Adrenal gland (tissue), 12 donors: ENCODE data around the gene TNS1. TPM values are rescaled to one million over a fixed set of nuclear protein-coding genes. Genes with fewer than 3 reads are reported as not detected.
A peak's percentile ranks its signal among the peaks of the same experiment; 100 is the strongest.

Source experiments
- DNase-seq, 7 donors: peaks; one replicate each; pipeline ENCODE4 v3.0.0-alpha.2; 2019 to 2020
- H3K27ac ChIP-seq, 5 donors: fragments of 200-600 bp; sonication (generic) in 4 of 5; 1 replicate in 3 of 5; 2 replicates in 2 of 5; pipeline versions ENCODE4 v1.5.1 to v1.8.0; 2016 to 2020; ENCODE audit warnings: mild to moderate bottlenecking in 1 of 5
- H3K27me3 ChIP-seq: fragments of 200-600 bp; 2 replicates; pipeline ENCODE4 v1.8.0; 2021
- H3K36me3 ChIP-seq, 2 donors: fragments of 200-600 bp; replicated peaks in 1 of 2; 1 replicate in 1 of 2; 2 replicates in 1 of 2; pipeline versions ENCODE4 v1.5.1 to v1.8.0; 2018 to 2022
- H3K4me1 ChIP-seq, 2 donors: fragments of 200-600 bp; replicated peaks in 1 of 2; 1 replicate in 1 of 2; 2 replicates in 1 of 2; pipeline versions ENCODE4 v1.5.1 to v1.8.0; 2018 to 2021
- H3K4me3 ChIP-seq, 4 donors: fragments of 200-600 bp; sonication (generic) in 3 of 4; one replicate each; pipeline ENCODE4 v1.5.1; 2016 to 2018
- H3K9me3 ChIP-seq, 3 donors: fragments of 200-600 bp; sonication (generic) in 1 of 3; replicated peaks in 1 of 3; 1 replicate in 2 of 3; 2 replicates in 1 of 3; pipeline versions ENCODE4 v1.5.1 to v1.8.0; 2016 to 2021
- CTCF ChIP-seq, 6 experiments: fragments of 450-650 bp in 4 of 6; fragments of 200-600 bp in 2 of 6; sonication (generic) in 1 of 6; IDR thresholded peaks; 1 replicate in 5 of 6; 2 replicates in 1 of 6; pipeline versions ENCODE4 v1.5.1 to v1.8.0; 2016 to 2021; ENCODE audit warnings: antibody characterized with exemption in 6 of 6, mild to moderate bottlenecking in 2 of 6, moderate library complexity in 1 of 6
- POLR2A ChIP-seq, 2 donors: fragments of 450-650 bp; IDR thresholded peaks; one replicate each; pipeline ENCODE4 v1.6.1; 2017; ENCODE audit warnings: antibody characterized with exemption in 2 of 2, mild to moderate bottlenecking in 2 of 2, moderate library complexity in 1 of 2
- WGBS, 4 donors: extraction: QIAGEN DNeasy Blood & Tissue Kit in 2 of 4; methylation state at CpG; one replicate each; pipeline versions ENCODE4 v1.1.5 to v1.1.7; 2013 to 2017; 5-methylcytosine and 5-hydroxymethylcytosine counted together
- intact Hi-C, 2 donors: fragments of 100-400 bp; cut with DNase I; formaldehyde crosslinking; loops; one replicate each; pipeline versions ENCODE4 v1.14.1 to v1.15.0; 2022 to 2023
- polyA plus RNA-seq, 3 donors: library from polyadenylated mRNA; stranded (reverse); fragments of 200-250 nt in 2 of 3; fragments of 350-450 nt in 1 of 3; fragmentation: Illumina TruSeq in 1 of 3; extraction: RNeasy Lipid Tissue Mini Kit (QIAGEN cat#74804) in 1 of 3; gene quantifications; one replicate each; pipeline ENCODE4 v1.2.3, GENCODE V29; 2013 to 2014
- total RNA-seq, 9 donors: library from RNA; depleted of rRNA in 4 of 9; stranded (reverse); fragments of >200 nt in 4 of 9; fragments of 120-200 nt in 1 of 9; fragmentation: NEBNext Ultra II Directional in 1 of 9; extraction: Animal tissue kit (Norgen Biotek cat#: 25700) in 1 of 9; gene quantifications; one replicate each; pipeline versions ENCODE4 v1.1.0 to v1.2.4, GENCODE V29; 2013 to 2023
- donor health status: healthy with polysubstance abuse.
- donor health status: Bipolar disorder and iron deficiency.
- donor health status: DM: yes; HTN: yes; CAD: no.
- donor health status: DM: no; HTN: no; CAD: no.
- donor health status: DM: no; HTN: no; CAD: no.
- donor health status: DM: yes; HTN: yes; CAD: no.

The TNS1 gene
- total and polyA plus RNA-seq, 12 donors = 34.1 to 341 (median 252) TPM

GRCh38 chr2:217956586-217957457 is 46.0 kb downstream of the TNS1 start:
- intact Hi-C loops = no loop called here
- Histone ChIP-seq H3K9me3 (no peaks in the 10 kb centered on the region), H3K27ac (peak overlapping the region; percentile 22 to 80 (median 46)), H3K4me3 (no peak overlapping the region), H3K27me3 (no peaks in the 10 kb centered on the region), H3K36me3 (no peaks in the 10 kb centered on the region), H3K4me1 (peaks cover 43 to 68% of the 10 kb centered on the region in 2 donors)
- TF ChIP-seq POLR2A (IDR thresholded peaks at IDR 0.05) (no peak), CTCF (IDR thresholded peaks at IDR 0.05) (no peak)
- WGBS, 4 donors = 37 to 44% (median 41%) methylated on average over 7 to 16 of the region's 16 CpGs
- peak in 4 of 7 donors; percentile 63 to 68 (median 66) for DNase-seq

GRCh38 chr2:217955881-217956493 is 46.8 kb downstream of the TNS1 start:
- Histone ChIP-seq H3K4me1 (peaks cover 45 to 62% of the 10 kb centered on the region in 2 donors), H3K27ac (peak overlapping the region in 3 of 5 donors; percentile 44 to 81 (median 46)), H3K27me3 (no peaks in the 10 kb centered on the region), H3K9me3 (no peaks in the 10 kb centered on the region), H3K36me3 (no peaks in the 10 kb centered on the region), H3K4me3 (no peak overlapping the region)
- TF ChIP-seq POLR2A (IDR thresholded peaks at IDR 0.05) (no peak), CTCF (IDR thresholded peaks at IDR 0.05) (no peak)
- peak in 2 of 7 donors; percentile 8 to 10 for DNase-seq
- WGBS, 4 donors = 70 to 84% (median 73%) methylated on average over 6 to 7 of the region's 7 CpGs
- intact Hi-C loops = no loop called here

GRCh38 chr2:217954971-217955740 is 47.6 kb downstream of the TNS1 start:
- no peak for TF ChIP-seq CTCF (IDR thresholded peaks at IDR 0.05)
- TF ChIP-seq POLR2A (IDR thresholded peaks at IDR 0.05) = no peak
- Histone ChIP-seq H3K27me3 (no peaks in the 10 kb centered on the region), H3K27ac (peak overlapping the region in 4 of 5 donors; percentile 22 to 81 (median 44)), H3K36me3 (no peaks in the 10 kb centered on the region), H3K9me3 (no peaks in the 10 kb centered on the region), H3K4me3 (no peak overlapping the region), H3K4me1 (peaks cover 48 to 62% of the 10 kb centered on the region in 2 donors)
- peak in 2 of 7 donors; percentile 6 to 13 for DNase-seq
- intact Hi-C loops = no loop called here
- 88 to 94% (median 89%) methylated on average over 8 to 15 of the region's 15 CpGs for WGBS, 4 donors

- DNase-seq = peak in 3 of 7 donors; percentile 49 to 72 (median 68)
- TF ChIP-seq CTCF (IDR thresholded peaks at IDR 0.05) = no peak
- TF ChIP-seq POLR2A (IDR thresholded peaks at IDR 0.05) = no peak
- peaks cover 52 to 68% of the 10 kb centered on the region in 2 donors for H3K4me1 ChIP-seq
- H3K9me3 ChIP-seq = no peaks in the 10 kb centered on the region
- intact Hi-C loops = no loop called here
- H3K27ac ChIP-seq = peak overlapping the region in 3 of 5 donors; percentile 22 to 81 (median 46)
- 36 to 46% (median 44%) methylated on average over 3 of the region's 3 CpGs; no CpG with 5 or more reads in 1 of the 4 donors for WGBS, 4 donors
- no peaks in the 10 kb centered on the region for H3K27me3 ChIP-seq
- H3K4me3 ChIP-seq = no peak overlapping the region
- H3K36me3 ChIP-seq = no peaks in the 10 kb centered on the region
These were observed 48.3 kb downstream of the TNS1 start for GRCh38 chr2:217954469-217954868.
